NCI-H345 (cell line): Measurements from ENCODE around the gene RPGRIP1.
"Not testable (repeated sequence)": the region's sequence is repeated elsewhere in the genome, so short reads cannot be mapped to it uniquely, and the experiment has no call there.

ENCODE experiments used
- DNase-seq: peaks from one replicate; lab custom pipeline; 2025; lab: John Stamatoyannopoulos, UW

RPGRIP1 gene

GRCh38 chr14:21279783-21280182 lies at the start of gene RPGRIP1:
Gene RPGRIP1 (plus strand): TSS chr14:21280083. CDS start chr14:21287977, 7,894 bp downstream.
- DNase-seq, result no peak

DNA sequence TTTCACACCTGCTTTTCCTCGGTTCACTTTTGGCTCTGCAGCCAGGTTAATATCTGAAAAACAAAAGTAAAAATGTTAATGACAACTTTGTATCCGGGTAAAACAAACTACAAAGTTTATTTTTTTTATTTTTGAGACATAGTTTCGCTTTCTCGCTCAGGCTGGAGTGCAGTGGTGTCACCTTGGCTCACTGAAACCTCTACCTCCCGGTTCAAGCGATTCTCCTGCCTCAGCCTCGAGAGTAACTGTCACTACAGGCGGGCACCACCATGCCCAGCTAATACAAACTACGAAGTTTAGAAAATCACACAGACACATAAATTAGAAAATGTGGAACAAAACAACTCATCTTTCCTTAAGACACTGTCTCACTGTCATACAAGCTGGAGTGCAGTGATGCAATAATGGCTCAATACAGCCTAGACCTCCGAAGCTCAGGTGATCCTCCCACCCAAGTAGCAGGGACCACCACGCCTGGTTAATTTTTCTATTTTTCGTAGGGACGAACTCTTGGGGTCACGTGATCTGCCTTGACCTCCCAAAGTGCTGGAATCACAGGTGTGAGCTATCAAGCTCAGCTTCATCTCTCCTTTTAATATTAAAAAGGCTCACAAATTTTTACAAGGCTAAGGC lies 48.7 kb upstream of the RPGRIP1 start:
- no peak for DNase-seq

GRCh38 chr14:21233457-21234076 lies 46.3 kb upstream of the RPGRIP1 start:
- DNase-seq, result no peak

- no peak for DNase-seq
Observed at GRCh38 chr14:21234112-21234511, 45.8 kb upstream of the RPGRIP1 start.

DNA sequence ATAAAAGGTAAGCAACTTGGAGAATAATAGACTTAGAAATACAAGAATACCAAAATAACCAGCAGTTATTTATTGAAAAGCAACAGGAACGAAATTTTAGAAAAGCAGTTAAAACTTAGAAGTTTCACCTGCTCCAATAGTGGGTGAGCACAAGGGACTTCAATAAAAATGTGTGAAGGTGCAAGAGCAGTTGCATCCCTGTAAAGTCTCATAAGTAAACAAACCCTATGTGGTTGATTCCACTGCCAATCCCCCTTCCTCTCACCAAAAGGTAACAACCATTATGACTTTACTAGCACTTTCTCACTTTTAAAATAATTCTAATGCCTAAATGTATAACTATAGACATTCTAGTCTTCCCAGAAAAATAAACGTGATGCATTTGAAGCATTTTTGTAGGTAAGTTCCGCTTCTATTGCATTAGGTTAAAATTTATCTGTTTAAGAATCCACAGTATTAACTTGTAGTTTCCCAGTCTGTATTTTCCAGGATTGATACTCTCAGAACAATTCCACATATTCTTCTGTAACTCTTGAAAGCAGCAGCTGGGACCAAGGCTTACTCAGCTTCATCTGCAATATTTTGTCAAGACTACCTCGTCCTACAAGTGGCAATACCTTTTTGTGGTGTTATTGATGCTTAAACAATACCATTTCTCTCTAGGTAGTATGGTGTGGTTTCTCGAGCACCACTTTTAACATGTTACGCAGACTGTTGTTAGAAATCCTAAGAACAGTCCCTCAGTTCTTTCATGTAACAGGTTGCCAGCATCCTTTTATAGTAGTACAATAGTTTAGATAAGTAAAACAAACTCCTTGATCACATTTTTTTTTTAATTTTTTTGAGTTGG lies 42.7 kb upstream of the RPGRIP1 start:
- DNase-seq, result no peak

- DNase-seq, result no peak
Observed at GRCh38 chr14:21238823-21239518, 40.9 kb upstream of the RPGRIP1 start.

DNA sequence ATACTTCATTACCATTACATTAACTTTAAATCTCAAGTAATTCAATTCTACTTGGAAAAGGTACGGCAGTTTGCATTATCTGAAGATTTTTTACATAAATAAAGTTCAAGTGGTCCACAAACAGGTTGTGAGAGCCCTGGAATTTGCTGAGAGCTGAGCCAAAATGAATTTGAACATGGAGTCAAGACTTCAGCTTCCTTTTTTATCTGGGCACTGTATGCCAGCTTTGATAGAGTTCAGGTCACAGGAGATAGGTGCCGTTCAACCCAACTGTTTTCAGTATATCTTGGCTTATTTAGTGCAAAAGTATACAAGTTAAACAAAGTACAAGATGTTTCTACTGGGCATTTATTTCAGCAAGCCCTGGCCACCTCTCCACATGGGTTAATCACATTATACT lies 39.5 kb upstream of the RPGRIP1 start:
- DNase-seq, result no peak

DNA sequence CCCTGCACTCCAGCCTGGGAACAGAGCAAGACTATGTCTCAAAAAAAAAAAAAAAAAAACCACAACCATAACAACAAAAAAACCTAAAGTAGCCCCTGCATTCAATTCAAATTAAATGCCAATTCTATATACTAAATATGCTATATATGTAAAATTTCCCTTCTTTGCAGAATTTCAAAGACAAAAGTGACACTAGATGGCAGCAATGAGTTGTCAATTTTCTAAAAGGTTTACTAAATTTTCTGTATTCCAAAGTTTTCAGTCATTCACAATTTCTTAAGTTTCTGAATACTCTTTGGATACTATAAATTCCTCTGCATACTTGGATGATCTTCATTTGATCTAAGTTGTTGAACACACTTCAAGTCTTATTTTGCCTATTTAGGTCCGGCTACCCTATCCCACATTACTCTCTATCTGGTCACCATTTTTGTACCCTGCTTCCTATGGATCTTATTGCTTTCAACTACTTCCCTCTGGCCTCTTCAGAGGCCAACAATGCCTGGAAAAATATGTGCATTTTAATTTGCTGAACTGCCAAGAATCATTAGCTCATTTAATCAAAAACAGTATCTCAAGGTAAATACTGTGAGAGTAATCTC lies 38.6 kb upstream of the RPGRIP1 start:
- DNase-seq, result no peak

DNA sequence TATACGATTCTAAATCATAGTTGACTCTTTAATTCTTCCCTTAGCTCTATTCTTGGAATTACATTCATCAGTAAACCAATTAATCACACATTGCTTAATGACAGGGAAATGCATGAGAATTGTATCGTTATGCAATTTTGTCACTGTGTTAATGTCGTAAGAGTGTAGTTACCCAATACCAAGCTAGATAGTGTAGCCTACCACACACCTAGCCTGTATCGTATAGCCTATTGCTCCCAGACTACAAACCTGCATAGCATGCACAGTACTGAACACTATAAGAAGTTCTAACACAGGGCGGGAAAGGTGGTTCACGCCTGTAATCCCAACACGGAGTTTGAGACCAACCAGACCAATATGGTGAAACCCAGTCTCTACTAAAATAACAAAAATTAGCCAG lies 35.3 kb upstream of the RPGRIP1 start:
- no peak for DNase-seq

DNA sequence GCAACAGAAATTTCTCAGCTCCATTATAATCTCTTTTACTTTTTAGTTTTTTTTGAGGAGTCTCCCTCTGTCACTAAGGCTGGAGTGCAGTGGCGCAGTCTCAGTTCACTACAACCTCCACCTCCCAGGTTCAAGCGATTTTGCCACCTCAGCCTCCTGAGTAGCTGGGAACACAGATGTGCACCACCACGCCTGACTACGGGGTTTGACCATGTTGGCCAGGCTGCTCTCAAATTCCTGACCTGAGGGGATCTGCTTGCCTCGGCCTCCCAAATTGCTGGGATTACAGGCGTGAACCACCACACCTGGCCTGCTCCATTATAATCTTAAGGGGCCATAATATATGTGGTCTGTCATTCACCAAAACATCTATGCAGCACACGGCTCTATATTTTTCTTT lies 34.1 kb upstream of the RPGRIP1 start:
- DNase-seq, result no peak

DNA sequence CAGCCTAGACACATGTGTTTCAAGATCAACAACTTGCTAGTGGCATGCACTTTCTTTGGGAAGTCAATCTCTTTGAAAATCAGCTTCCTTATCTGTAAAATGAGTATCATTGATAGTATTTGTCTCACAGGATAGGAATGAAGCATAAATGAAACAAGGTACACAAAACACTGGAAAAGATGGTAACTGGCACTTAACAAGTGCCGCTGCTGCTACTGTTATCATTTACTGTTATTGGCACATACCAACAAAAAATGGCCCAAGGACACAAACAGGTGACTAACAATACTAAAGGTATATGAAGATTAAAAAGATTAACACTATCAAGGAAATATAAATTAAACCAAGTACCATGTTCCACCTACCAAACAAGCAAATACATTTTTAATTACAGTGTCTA lies 31.5 kb upstream of the RPGRIP1 start:
- no peak for DNase-seq

- no peak for DNase-seq
Observed at GRCh38 chr14:21248739-21249411, 31.0 kb upstream of the RPGRIP1 start.

- no peak for DNase-seq
Observed at GRCh38 chr14:21251215-21251614, 28.7 kb upstream of the RPGRIP1 start.

DNA sequence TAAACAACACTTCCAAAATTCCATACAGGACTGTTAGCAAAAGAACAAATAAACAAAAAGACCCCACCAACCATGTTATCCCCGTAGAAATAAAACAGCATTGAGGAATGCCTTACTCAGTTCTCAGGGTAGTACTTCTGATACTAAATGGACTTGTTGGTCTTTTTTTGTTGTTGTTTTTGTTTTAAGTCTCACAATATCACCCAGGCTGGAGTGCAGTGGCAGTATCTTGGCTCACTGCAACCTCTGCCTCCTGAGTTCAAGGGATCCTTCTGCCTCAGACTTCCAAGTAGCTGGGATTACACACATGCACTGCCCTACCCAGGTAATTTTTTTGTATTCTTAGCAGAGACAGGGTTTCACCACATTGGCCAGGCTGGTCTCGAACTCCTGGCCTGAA lies 27.7 kb upstream of the RPGRIP1 start:
- no peak for DNase-seq

GRCh38 chr14:21255385-21256101 lies 24.3 kb upstream of the RPGRIP1 start:
- DNase-seq, result no peak

DNA sequence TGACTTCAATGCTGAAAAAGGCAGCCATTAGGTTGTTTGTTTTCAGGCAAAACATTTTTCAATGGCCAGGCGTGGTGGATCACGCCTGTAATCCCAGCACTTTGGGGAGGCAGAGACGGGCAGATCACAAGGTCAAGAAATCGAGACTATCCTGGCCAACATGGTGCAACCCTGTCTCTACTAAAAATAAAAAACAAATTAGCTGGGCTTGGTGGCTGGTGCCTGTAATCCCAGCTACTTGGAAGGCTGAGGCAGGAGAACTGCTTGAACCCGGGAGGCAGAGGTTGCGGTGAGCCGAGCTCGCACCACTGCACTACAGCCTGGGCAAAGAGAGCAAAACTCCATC lies 23.8 kb upstream of the RPGRIP1 start:
- DNase-seq, result not testable (repeated sequence)

DNA sequence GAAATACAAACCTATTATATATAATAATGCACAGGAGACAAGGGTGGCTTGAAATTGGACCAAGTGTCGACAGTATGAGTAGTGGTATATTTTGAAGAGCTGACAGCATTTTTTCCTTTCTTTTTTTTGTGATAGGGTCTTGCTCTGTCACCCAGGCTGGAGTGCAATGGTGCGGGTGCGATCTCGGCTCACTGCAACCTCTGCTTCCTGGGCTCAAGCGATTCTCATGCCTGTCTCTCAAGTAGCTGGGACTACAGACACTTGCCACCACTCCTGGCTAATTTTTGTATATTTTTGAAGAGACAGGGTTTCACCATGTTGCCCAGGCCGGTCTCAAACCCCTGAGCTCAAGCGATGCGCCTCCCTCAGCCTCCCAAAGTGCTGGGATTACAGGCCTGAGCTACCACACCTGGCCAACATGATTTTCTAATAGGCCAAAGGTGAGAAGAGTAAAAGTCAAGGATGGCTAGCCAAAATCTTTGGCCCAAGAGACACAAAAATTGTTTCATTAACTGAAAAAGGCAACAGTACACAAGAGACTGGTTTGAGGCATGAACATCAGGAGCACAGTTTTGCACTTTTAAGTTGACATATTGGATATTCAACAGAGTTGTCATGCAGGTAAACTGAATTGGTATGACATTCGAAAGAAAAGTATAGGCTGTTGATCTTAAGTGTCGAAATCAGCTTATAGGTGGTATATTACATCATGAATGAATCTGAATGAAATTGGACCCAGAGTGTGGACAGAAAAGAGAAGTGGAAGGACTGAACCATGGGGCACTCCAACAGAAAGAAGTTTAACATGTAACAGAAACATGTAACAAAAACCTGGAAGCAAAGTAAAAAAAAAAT lies 23.1 kb upstream of the RPGRIP1 start:
- no peak for DNase-seq

- no peak for DNase-seq
Observed at GRCh38 chr14:21257394-21257909, 22.4 kb upstream of the RPGRIP1 start.

DNA sequence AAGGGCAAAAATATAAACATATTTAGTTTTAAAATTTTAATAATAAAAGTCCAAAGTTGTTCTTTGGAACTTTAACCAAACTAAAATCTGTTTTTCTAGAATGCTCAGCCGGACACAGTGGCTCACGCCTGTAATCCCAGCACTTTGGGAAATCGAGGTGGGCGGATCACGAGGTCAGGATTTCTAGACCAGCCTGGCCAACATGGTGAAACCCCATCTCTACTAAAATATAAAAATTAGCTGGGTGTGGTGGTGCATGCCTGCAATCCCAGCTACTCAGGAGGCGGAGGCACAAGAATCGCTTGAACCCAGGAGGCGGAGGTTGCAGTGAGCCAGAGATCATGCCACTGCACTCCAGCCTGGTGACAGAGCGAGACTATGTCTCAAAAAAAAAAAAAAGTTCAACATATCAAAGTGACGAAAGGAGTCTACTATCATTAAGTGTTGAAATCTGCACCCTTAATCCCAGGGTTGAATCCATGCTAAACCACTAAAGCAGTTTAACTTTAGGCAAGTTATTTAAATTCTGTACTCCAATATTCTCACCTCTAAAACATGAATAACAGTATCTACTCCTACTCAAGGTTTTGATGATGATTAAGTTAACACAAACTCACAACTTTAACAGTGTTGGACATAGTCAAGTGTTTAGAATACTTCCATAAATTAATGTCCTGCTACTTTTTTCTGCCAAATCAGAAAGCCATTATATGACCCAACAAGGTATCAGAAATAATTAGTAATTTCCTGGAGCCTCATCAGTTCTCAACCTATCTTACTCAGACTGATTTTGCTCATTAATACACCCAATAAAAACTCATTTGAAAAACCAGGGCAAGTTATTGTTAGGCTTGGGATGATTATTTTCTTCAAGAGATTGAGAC lies 21.6 kb upstream of the RPGRIP1 start:
- no peak for DNase-seq
